Rectal smooth muscle tissue (tissue), 1 donor: ENCODE results near the gene EYS.
"Not testable (repeated sequence)": the region's sequence is repeated elsewhere in the genome, so short reads cannot be mapped to it uniquely, and the experiment has no call there.

Experiments
- H3K27ac ChIP-seq: one replicate; pipeline ENCODE4 v1.7.0; 2013; ENCODE audit warnings: low read depth, low read length, inconsistent platforms
- H3K27me3 ChIP-seq: one replicate; pipeline ENCODE4 v1.7.0; 2013; ENCODE audit warnings: low read length; ENCODE audit not compliant: control insufficient read depth, insufficient read depth
- H3K36me3 ChIP-seq: one replicate; pipeline ENCODE4 v1.7.0; 2013; ENCODE audit warnings: low read length; ENCODE audit not compliant: control insufficient read depth, insufficient read depth
- H3K4me1 ChIP-seq: one replicate; pipeline ENCODE4 v1.7.0; 2013; ENCODE audit warnings: low read length; ENCODE audit not compliant: control insufficient read depth, insufficient read depth
- H3K4me3 ChIP-seq: one replicate; pipeline ENCODE4 v1.7.0; 2013; ENCODE audit warnings: low read length
- H3K9ac ChIP-seq: one replicate; pipeline ENCODE4 v1.7.0; 2013; ENCODE audit warnings: low read length

EYS gene

GRCh38 chr6:65531533-65531932 is 175.5 kb downstream of the EYS start:
- no peaks in the 10 kb centered on the region for H3K36me3 ChIP-seq
- no peaks in the 10 kb centered on the region for H3K4me1 ChIP-seq
- no peak overlapping the region for H3K27ac ChIP-seq
- H3K9ac ChIP-seq = no peak overlapping the region
- H3K4me3 ChIP-seq = no peak overlapping the region
- H3K27me3 ChIP-seq = no peaks in the 10 kb centered on the region

GRCh38 chr6:65524232-65524631 is 182.8 kb downstream of the EYS start:
- H3K4me3 ChIP-seq = no peak overlapping the region
- H3K4me1 ChIP-seq = no peaks in the 10 kb centered on the region
- no peaks in the 10 kb centered on the region for H3K36me3 ChIP-seq
- no peak overlapping the region for H3K27ac ChIP-seq
- H3K9ac ChIP-seq = no peak overlapping the region
- no peaks in the 10 kb centered on the region for H3K27me3 ChIP-seq

GRCh38 chr6:65505736-65506135 is 201.3 kb downstream of the EYS start:
- Histone ChIP-seq H3K4me3 (no peak overlapping the region), H3K27ac (no peak overlapping the region), H3K4me1 (no peaks in the 10 kb centered on the region), H3K27me3 (no peaks in the 10 kb centered on the region), H3K36me3 (no peaks in the 10 kb centered on the region), H3K9ac (no peak overlapping the region)

- no peak overlapping the region for H3K27ac ChIP-seq
- no peaks in the 10 kb centered on the region for H3K4me1 ChIP-seq
- H3K27me3 ChIP-seq = no peaks in the 10 kb centered on the region
- H3K36me3 ChIP-seq = no peaks in the 10 kb centered on the region
- no peak overlapping the region for H3K9ac ChIP-seq
- no peak overlapping the region for H3K4me3 ChIP-seq
Measured at GRCh38 chr6:65501045-65501444, 206.0 kb downstream of the EYS start.

- not testable (repeated sequence) for H3K36me3 ChIP-seq, H3K9ac ChIP-seq, H3K4me1 ChIP-seq, H3K27ac ChIP-seq, H3K4me3 ChIP-seq, H3K27me3 ChIP-seq
Measured at GRCh38 chr6:65483652-65484051, 223.4 kb downstream of the EYS start.

- no peaks in the 10 kb centered on the region for H3K36me3 ChIP-seq
- H3K4me3 ChIP-seq = no peak overlapping the region
- H3K27ac ChIP-seq = no peak overlapping the region
- no peak overlapping the region for H3K9ac ChIP-seq
- H3K27me3 ChIP-seq = no peaks in the 10 kb centered on the region
- H3K4me1 ChIP-seq = no peaks in the 10 kb centered on the region
Measured at GRCh38 chr6:65469650-65470049, 237.4 kb downstream of the EYS start.

GRCh38 chr6:65468307-65468706 is 238.7 kb downstream of the EYS start:
- no peaks in the 10 kb centered on the region for H3K27me3 ChIP-seq
- H3K9ac ChIP-seq = no peak overlapping the region
- no peaks in the 10 kb centered on the region for H3K4me1 ChIP-seq
- no peak overlapping the region for H3K4me3 ChIP-seq
- H3K36me3 ChIP-seq = no peaks in the 10 kb centered on the region
- H3K27ac ChIP-seq = no peak overlapping the region

- Histone ChIP-seq H3K36me3 (no peaks in the 10 kb centered on the region), H3K9ac (no peak overlapping the region), H3K4me3 (no peak overlapping the region), H3K27me3 (no peaks in the 10 kb centered on the region), H3K27ac (no peak overlapping the region), H3K4me1 (no peaks in the 10 kb centered on the region)
Measured at GRCh38 chr6:65461121-65461520, 245.9 kb downstream of the EYS start.

- Histone ChIP-seq H3K4me1 (no peaks in the 10 kb centered on the region), H3K4me3 (no peak overlapping the region), H3K36me3 (no peaks in the 10 kb centered on the region), H3K27ac (no peak overlapping the region), H3K27me3 (no peaks in the 10 kb centered on the region), H3K9ac (no peak overlapping the region)
Measured at GRCh38 chr6:65452333-65452732, 254.7 kb downstream of the EYS start.

- H3K4me1 ChIP-seq = no peaks in the 10 kb centered on the region
- H3K4me3 ChIP-seq = no peak overlapping the region
- H3K27ac ChIP-seq = no peak overlapping the region
- H3K9ac ChIP-seq = no peak overlapping the region
- H3K36me3 ChIP-seq = no peaks in the 10 kb centered on the region
- H3K27me3 ChIP-seq = no peaks in the 10 kb centered on the region
Measured at GRCh38 chr6:65450451-65450850, 256.6 kb downstream of the EYS start.

- H3K27me3 ChIP-seq = no peaks in the 10 kb centered on the region
- H3K9ac ChIP-seq = no peak overlapping the region
- H3K36me3 ChIP-seq = no peaks in the 10 kb centered on the region
- H3K4me1 ChIP-seq = no peaks in the 10 kb centered on the region
- H3K4me3 ChIP-seq = no peak overlapping the region
- H3K27ac ChIP-seq = no peak overlapping the region
Measured at GRCh38 chr6:65449926-65450325, 257.1 kb downstream of the EYS start.

- no peak overlapping the region for H3K9ac ChIP-seq
- no peak overlapping the region for H3K27ac ChIP-seq
- H3K4me3 ChIP-seq = no peak overlapping the region
- H3K36me3 ChIP-seq = no peaks in the 10 kb centered on the region
- no peaks in the 10 kb centered on the region for H3K27me3 ChIP-seq
- no peaks in the 10 kb centered on the region for H3K4me1 ChIP-seq
Measured at GRCh38 chr6:65448866-65449265, 258.2 kb downstream of the EYS start.

GRCh38 chr6:65436281-65436680 is 270.7 kb downstream of the EYS start:
- H3K4me3 ChIP-seq = no peak overlapping the region
- no peak overlapping the region for H3K27ac ChIP-seq
- no peaks in the 10 kb centered on the region for H3K27me3 ChIP-seq
- no peaks in the 10 kb centered on the region for H3K36me3 ChIP-seq
- no peaks in the 10 kb centered on the region for H3K4me1 ChIP-seq
- H3K9ac ChIP-seq = no peak overlapping the region

GRCh38 chr6:65416621-65417020 is 290.4 kb downstream of the EYS start:
- H3K36me3 ChIP-seq = no peaks in the 10 kb centered on the region
- no peaks in the 10 kb centered on the region for H3K4me1 ChIP-seq
- H3K27ac ChIP-seq = no peak overlapping the region
- no peak overlapping the region for H3K4me3 ChIP-seq
- H3K27me3 ChIP-seq = no peaks in the 10 kb centered on the region
- H3K9ac ChIP-seq = no peak overlapping the region
